ENCODE measurements around the gene TMEM243.

The TMEM243 gene

DNA sequence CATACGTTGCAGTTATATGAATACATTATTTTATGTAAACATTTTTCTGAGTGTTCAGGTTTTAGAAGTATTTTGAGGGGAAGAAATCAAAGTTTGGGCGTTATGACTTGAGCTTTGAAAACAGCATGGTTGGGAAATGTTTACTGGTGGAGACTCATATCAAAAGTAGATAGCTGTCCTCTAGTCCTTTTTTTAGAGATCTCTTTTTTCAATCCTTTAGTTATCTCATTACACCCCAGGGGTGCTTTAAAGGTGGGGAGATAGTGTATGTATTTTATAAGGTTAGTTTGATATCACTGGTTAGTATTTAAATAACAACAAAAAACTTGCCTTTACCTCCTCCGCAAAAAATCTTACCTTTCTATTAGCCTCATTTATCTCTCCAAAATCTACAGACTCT is 65.0 kb downstream of the TMEM243 start:
- DNase-seq = no peak

DNA sequence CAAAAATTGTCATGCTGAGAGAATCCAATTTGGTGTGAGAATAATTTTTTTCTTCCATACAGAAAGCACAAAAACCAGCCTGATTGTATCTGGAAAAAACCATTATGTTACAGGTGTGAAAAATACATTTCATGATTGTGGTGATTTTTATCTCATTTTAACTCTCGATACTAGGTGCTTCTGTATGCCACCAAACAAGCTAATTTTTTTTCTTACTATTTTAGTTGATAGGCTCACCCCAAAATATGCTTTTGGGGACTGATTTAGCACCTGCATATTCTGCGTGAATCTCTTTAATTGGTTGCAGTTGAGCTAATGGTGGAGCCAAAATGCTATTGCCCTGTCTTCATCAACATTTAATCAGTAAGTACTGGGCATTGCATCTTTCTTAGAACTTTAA is 65.4 kb downstream of the TMEM243 start:
- no peak for DNase-seq

DNA sequence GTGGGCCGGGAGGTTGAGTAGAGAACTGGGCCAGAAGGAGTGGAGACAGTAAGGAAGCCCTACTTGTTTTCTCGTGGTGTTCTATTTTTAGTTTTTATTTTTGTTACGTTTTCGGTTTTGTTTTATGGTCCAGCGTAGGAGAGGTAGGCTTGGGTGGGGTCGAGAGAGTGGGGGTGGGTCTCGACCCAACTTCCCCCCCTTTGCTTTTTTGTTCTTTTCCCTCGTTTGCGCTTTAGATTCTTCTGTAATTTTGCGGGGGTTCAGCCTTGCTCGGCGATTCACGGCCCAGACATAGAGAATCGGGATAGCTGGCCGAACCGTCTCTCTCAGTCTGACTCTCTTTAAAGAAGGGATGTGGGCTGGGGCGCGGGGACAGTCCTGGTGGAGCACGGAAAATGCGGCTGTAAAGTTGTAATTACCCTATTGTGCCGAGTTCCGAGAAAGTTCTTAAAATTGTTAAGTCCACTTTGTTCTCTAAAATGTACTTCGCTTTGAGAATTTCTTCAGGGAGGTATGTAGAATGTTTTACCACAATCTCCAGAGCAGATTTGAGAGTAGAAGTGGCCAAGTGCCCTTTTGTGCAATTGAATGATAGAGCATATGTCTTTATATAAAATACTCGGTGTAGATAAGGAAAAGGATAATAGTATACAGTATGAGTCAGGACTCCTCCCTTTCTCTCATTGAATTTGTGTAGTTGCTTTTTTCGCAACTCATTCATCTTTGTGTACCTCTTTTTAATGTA is 66.5 kb downstream of the TMEM243 start:
- DNase-seq = peak; percentile 17

DNA sequence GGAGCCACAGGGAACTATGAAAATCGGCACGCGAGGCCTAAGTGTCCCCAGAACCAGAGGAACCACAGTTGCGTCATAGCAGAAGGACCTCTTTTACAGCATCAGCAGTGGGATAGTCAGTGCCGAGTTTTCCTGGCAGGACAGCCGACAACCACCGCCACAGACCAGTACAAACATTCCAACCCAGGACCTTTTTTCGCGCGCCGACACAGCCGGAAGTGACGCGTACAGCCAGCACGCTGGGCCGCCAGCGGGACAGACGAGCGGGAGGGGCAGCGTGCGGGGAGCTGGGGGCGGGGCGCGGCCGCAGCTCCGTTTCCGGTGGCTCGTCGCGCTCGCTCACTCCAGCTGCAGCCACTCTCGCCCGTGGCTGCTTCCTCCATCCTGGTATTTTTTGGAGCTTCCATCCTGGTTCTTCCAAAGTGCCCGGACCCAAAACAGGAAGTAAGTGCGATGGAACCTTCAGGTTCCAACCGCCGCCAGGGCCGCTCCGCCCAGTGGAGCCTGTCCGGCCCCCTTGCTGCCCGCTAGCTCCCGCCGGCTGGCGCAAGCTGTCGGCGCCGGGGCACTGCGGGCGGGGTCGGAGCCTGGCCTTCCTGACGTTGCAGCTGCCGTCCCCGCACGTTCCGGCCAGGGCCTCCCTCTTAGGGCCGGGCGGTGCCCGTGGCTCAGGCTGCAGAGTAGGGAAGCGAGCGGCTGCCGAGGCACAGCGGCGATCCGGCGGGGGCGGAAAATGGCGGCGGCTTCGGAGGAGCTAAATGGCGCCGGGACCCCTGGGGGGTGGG is 67.2 kb downstream of the TMEM243 start, which contains the start of gene DMTF1:
TSS of gene DMTF1 (plus strand) at position 342 of the 785 bp plus-strand sequence. CDS start 12,489 bp downstream, outside the sequence.
- peak; percentile 95 for DNase-seq

DNA sequence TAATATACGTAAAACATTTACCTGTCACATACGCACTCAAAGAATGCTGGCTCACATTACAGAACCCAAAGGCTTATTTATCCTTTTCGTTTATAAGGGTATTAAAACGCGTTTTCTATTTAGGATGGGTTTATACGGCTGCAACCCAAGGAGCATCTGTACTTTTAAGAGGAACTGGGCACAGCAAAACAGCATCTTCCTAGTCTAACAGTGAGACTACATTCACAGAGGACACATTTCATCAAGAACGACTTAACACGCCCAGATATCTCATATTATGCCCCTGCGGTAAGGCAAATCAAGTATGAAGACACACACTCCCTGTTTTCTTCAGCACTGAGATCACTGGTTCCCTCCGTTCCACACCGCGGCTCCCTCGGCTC is 67.8 kb downstream of the TMEM243 start:
- DNase-seq = no peak

DNA sequence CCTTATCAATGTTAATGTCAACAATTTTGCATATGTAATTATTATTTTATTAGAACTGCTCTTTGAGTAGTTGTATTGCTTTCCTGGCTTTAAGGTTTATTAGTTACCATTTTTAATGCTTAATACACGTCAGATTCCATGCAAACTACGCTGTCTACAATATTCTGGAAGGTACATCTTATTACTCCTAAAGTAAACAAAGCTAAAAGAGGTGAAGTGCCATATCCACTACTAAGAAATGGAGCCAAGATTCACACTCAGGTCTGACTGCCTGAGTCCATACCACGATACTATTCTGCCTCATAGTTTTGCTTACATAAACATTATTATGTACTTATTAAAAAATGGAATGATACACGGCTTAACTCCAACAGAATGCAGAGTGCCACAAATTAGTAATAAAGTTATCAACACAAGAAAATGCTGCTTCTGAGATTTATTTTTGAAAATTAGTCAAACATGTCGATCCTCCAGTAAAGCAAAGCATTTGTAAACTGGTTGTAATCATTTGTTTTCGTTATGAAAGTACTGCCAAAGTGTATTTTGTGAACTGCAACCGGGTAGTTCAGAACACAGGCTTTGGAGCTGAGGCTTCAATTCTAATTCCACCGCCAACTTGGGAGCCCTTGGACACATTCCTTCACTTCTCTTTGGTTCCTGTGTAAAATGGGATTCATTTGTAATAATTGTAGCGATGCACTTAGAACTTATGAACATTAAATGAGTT is 68.4 kb downstream of the TMEM243 start:
- no peak for DNase-seq

DNA sequence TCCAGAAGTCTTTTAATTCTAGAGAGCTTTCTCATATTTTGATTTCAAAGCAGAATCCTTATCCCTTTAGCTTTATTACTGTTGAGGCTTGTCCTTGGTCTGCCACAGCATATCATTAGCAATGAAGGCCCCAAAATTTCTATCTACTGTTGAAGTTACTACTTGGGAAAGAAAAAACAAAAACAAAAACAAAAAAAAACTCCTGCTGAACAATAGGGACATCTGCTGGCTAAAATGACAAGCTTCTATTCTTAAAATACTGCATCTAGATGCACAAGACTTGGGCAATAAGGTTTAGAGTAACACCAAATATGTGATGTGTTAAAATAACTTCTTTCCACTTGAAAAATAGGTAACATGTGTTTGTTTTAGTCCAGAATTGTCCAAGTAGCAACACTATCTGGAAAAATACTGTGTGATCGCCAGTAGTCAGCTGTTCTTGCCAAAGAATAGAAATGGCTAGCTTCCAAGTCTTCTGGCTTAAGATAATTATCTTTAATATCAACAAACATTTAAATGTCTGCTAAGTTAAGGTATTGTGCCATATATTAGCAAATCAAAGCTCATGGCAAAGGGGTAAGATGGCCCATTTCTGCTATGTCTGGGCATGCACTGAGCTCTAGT is 71.1 kb downstream of the TMEM243 start:
- DNase-seq = no peak

DNA sequence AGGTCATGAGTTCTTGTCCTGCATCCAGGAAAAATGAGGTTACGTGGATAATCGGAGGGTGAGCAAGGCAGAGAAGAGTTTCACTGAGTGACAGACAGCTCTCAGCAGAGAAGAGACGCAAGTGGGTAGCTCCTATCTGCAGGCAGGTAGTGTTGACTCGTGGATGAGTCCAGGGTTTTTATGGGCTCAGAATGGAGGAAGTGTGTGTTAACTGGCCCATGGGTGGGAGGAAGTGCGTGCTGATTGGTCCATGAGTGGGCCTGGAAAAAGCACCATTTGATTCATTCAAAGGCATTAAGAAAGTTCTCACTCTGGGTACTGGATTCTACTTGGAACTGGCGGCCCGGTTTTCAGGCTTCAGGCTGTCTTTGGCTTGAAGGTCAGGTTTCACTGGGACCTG is 72.0 kb downstream of the TMEM243 start:
- no peak for DNase-seq

DNA sequence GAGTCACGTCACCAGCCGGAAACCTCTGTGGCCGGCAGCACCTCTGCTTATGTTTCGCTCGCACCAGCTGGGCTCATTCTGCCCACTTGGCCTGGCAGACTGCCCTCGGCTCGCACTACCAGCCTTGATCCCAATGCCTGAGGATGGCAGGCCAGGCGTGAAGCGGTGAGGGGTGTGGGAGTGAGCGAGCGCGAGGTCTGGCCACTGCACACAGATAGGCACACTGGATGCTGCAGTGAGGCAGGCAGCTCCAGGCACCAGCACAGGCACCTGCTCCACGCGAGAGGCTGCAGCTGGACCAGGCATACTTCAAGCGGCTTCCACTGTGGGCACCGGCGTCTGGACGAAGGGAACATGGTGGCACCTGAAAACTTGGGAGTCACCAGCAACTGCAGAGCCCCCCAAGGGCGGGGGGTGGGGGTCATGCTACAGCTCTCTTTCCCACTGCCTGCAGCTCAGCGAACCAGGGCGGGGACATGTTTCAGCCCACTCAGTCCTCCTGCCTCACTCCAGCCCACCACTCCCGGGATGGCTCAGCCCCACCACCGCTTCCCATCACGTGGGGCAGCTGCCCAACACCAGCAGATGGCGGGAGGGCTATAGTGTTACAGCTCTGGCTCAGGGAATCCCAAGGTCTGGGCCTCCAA is 72.7 kb downstream of the TMEM243 start:
- peak; percentile 40 for DNase-seq

Measured in NCI-H1092 (cell line).